Measurements from ENCODE around the gene COPG1.

GRCh38 chr3:129326595-129326994 is 77.2 kb downstream of the COPG1 start:
- TF ChIP-seq SIN3A (IDR thresholded peaks at IDR 0.05; ENCODE audit: borderline replicate concordance, low read depth, low read length) (no peak), FOXJ3 (CRISPR knock-in tag; IDR thresholded peaks at IDR 0.05) (no peak), SMC3 (IDR thresholded peaks at IDR 0.05; ENCODE audit: low read depth, low read length) (no peak)
